ENCODE measurements around the gene PEX1. TPM values are rescaled to one million over a fixed set of nuclear protein-coding genes. Genes with fewer than 3 reads are reported as not detected.

The PEX1 gene
- total RNA-seq, 1 donor from 2014 or later = 16.2 TPM

- Mint-ChIP-seq H3K36me3 (ENCODE audit: unreplicated experiment) (peaks cover 17% of the 10 kb centered on the region), H3K9me3 (ENCODE audit: unreplicated experiment) (peaks cover 4% of the 10 kb centered on the region), H3K27ac (ENCODE audit: unreplicated experiment) (no peak overlapping the region), H3K4me3 (ENCODE audit: unreplicated experiment) (no peak overlapping the region), H3K4me1 (ENCODE audit: unreplicated experiment) (peaks cover under 1% of the 10 kb centered on the region), H3K27me3 (ENCODE audit: unreplicated experiment) (no peaks in the 10 kb centered on the region)
- no peak for DNase-seq (ENCODE audit: extremely low spot score, unreplicated experiment)
- TF ChIP-seq CTCF (IDR thresholded peaks at IDR 0.05) = no peak
These were observed 61.6 kb downstream of the PEX1 start for GRCh38 chr7:92466682-92467081.

GRCh38 chr7:92464515-92464914, 63.8 kb downstream of the PEX1 start:
- no peak for DNase-seq (ENCODE audit: extremely low spot score, unreplicated experiment)
- H3K27ac Mint-ChIP-seq (ENCODE audit: unreplicated experiment) = no peak overlapping the region
- peaks cover 15% of the 10 kb centered on the region for H3K36me3 Mint-ChIP-seq (ENCODE audit: unreplicated experiment)
- H3K27me3 Mint-ChIP-seq (ENCODE audit: unreplicated experiment) = no peaks in the 10 kb centered on the region
- TF ChIP-seq CTCF (IDR thresholded peaks at IDR 0.05) = no peak
- H3K4me3 Mint-ChIP-seq (ENCODE audit: unreplicated experiment) = no peak overlapping the region
- H3K4me1 Mint-ChIP-seq (ENCODE audit: unreplicated experiment) = peaks cover 12% of the 10 kb centered on the region
- peaks cover 4% of the 10 kb centered on the region for H3K9me3 Mint-ChIP-seq (ENCODE audit: unreplicated experiment)

GRCh38 chr7:92462560-92462959, 65.8 kb downstream of the PEX1 start:
- no peak for TF ChIP-seq CTCF (IDR thresholded peaks at IDR 0.05)
- no peak for DNase-seq (ENCODE audit: extremely low spot score, unreplicated experiment)
- H3K9me3 Mint-ChIP-seq (ENCODE audit: unreplicated experiment) = no peaks in the 10 kb centered on the region
- H3K27me3 Mint-ChIP-seq (ENCODE audit: unreplicated experiment) = no peaks in the 10 kb centered on the region
- peaks cover 12% of the 10 kb centered on the region for H3K4me1 Mint-ChIP-seq (ENCODE audit: unreplicated experiment)
- H3K4me3 Mint-ChIP-seq (ENCODE audit: unreplicated experiment) = no peak overlapping the region
- H3K36me3 Mint-ChIP-seq (ENCODE audit: unreplicated experiment) = peaks cover 7% of the 10 kb centered on the region
- no peak overlapping the region for H3K27ac Mint-ChIP-seq (ENCODE audit: unreplicated experiment)

GRCh38 chr7:92461027-92462003, 67.0 kb downstream of the PEX1 start:
- Mint-ChIP-seq H3K4me1 (ENCODE audit: unreplicated experiment) (peaks cover 12% of the 10 kb centered on the region), H3K36me3 (ENCODE audit: unreplicated experiment) (peaks cover 9% of the 10 kb centered on the region), H3K4me3 (ENCODE audit: unreplicated experiment) (no peak overlapping the region), H3K27ac (ENCODE audit: unreplicated experiment) (peak overlapping the region; percentile 7), H3K27me3 (ENCODE audit: unreplicated experiment) (no peaks in the 10 kb centered on the region), H3K9me3 (ENCODE audit: unreplicated experiment) (no peaks in the 10 kb centered on the region)
- no peak for DNase-seq (ENCODE audit: extremely low spot score, unreplicated experiment)
- peak; percentile 84 for TF ChIP-seq CTCF (IDR thresholded peaks at IDR 0.05)

- Mint-ChIP-seq H3K4me1 (ENCODE audit: unreplicated experiment) (peaks cover 12% of the 10 kb centered on the region), H3K9me3 (ENCODE audit: unreplicated experiment) (no peaks in the 10 kb centered on the region), H3K36me3 (ENCODE audit: unreplicated experiment) (peaks cover 15% of the 10 kb centered on the region), H3K4me3 (ENCODE audit: unreplicated experiment) (no peak overlapping the region), H3K27ac (ENCODE audit: unreplicated experiment) (peak overlapping the region; percentile 12), H3K27me3 (ENCODE audit: unreplicated experiment) (no peaks in the 10 kb centered on the region)
- no peak for TF ChIP-seq CTCF (IDR thresholded peaks at IDR 0.05)
- DNase-seq (ENCODE audit: extremely low spot score, unreplicated experiment) = no peak
These were observed 67.8 kb downstream of the PEX1 start for GRCh38 chr7:92460510-92460909.
